A549 (cell line): ENCODE data around the gene NXNL2. TPM values are rescaled to one million over a fixed set of nuclear protein-coding genes. Genes with fewer than 3 reads are reported as not detected.

ENCODE experiments used
- ATAC-seq, 2 experiments: fragments of 200-7000 bp in 1 of 2; fragments of >200 bp in 1 of 2; cut with Nextera tagmentation in 1 of 2; cut with Tn5 transposase in 1 of 2; 3 replicates each; pipeline versions ENCODE4 v1.8.0 to v1.9.1; 2018 to 2020; ENCODE audit warnings: mild to moderate bottlenecking in 1 of 2, moderate library complexity in 1 of 2
- CTCF ChIA-PET: fragments of 300-600 bp; sonication (Branson Sonifier 250); formaldehyde crosslinking; extraction: SDS; loops from one replicate; lab custom pipeline; 2021; ENCODE audit warnings: antibody characterized with exemption, inconsistent platforms; lab: Yijun Ruan, JAX
- POLR2A ChIA-PET: fragments of 350-600 bp; formaldehyde crosslinking; extraction: SDS; loops from one replicate; lab custom pipeline; 2021; ENCODE audit warnings: antibody characterized with exemption, inconsistent platforms; lab: Yijun Ruan, JAX
- DNase-seq, 2 experiments: peaks; one replicate each; pipeline versions ENCODE4 v3.0.0 to v3.0.0-alpha.2; 2011 to 2016; ENCODE audit warnings: low read depth in 1 of 2, low spot score in 1 of 2
- FAIRE-seq: peaks from 2 replicates; lab custom pipeline; 2011; peaks lifted over from hg19 to GRCh38; lab: Jason Lieb, UNC
- H3K27ac ChIP-seq, 2 experiments: fragments of >200 bp; sonication (Bioruptor Twin); formaldehyde crosslinking; 3 replicates each; pipeline ENCODE4 v1.5.1; 2016 to 2017
- H3K4me1 ChIP-seq: fragments of >200 bp; sonication (Bioruptor Twin); formaldehyde crosslinking; 3 replicates; pipeline ENCODE4 v1.6.1; 2016
- H3K4me2 ChIP-seq: fragments of >200 bp; sonication (Bioruptor Twin); formaldehyde crosslinking; 3 replicates; pipeline ENCODE4 v1.6.1; 2016
- H3K4me3 ChIP-seq: fragments of >200 bp; sonication (Bioruptor Twin); formaldehyde crosslinking; 3 replicates; pipeline ENCODE4 v1.5.1; 2016
- H3K9me3 ChIP-seq: fragments of >200 bp; sonication (Bioruptor Twin); formaldehyde crosslinking; 3 replicates; pipeline ENCODE4 v1.6.1; 2016
- BHLHE40 ChIP-seq: IDR thresholded peaks from 2 replicates; pipeline ENCODE4 v1.6.1; 2012; ENCODE audit warnings: low read depth, low read length, inconsistent platforms
- CBX2 ChIP-seq: fragments of 200-600 bp; sonication (generic); IDR thresholded peaks from 2 replicates; pipeline ENCODE4 v1.6.1; 2016; ENCODE audit warnings: low read depth, mild to moderate bottlenecking, borderline replicate concordance
- CBX8 ChIP-seq: fragments of 200-600 bp; sonication (generic); IDR thresholded peaks from 2 replicates; pipeline ENCODE4 v1.6.1; 2016
- CHD4 ChIP-seq: fragments of 200-600 bp; sonication (generic); IDR thresholded peaks from 2 replicates; pipeline ENCODE4 v1.6.1; 2016; ENCODE audit warnings: antibody characterized with exemption, mild to moderate bottlenecking, borderline replicate concordance
- EP300 ChIP-seq, 2 experiments: fragments of >200 bp; sonication (Bioruptor Twin); formaldehyde crosslinking; IDR thresholded peaks; 2 replicates in 1 of 2; 3 replicates in 1 of 2; pipeline ENCODE4 v1.6.1; 2016 to 2017
- FOSL2 ChIP-seq, 2 experiments: fragments of 450-650 bp in 1 of 2; fragments of >200 bp in 1 of 2; sonication (Bioruptor Twin) in 1 of 2; formaldehyde crosslinking; IDR thresholded peaks; 2 replicates each; pipeline versions ENCODE4 v1.5.0 to v1.6.1; 2016 to 2020; ENCODE audit warnings: mild to moderate bottlenecking in 1 of 2, moderate library complexity in 1 of 2
- GATA3 ChIP-seq: IDR thresholded peaks from 2 replicates; pipeline ENCODE4 v1.6.1; 2012; ENCODE audit warnings: borderline replicate concordance
- HOXA7 ChIP-seq: fragments of 250-450 bp; sonication (Bioruptor Pico); IDR thresholded peaks from 2 replicates; pipeline ENCODE4 v1.5.0; 2020; ENCODE audit warnings: mild to moderate bottlenecking, moderate library complexity
- JUN ChIP-seq, 2 experiments: fragments of >200 bp; sonication (Bioruptor Twin); formaldehyde crosslinking; IDR thresholded peaks; 2 replicates in 1 of 2; 3 replicates in 1 of 2; pipeline ENCODE4 v1.6.1; 2016 to 2017
- KDM5A ChIP-seq: fragments of 200-600 bp; sonication (generic); IDR thresholded peaks from 2 replicates; pipeline ENCODE4 v1.6.1; 2016; ENCODE audit warnings: antibody characterized with exemption, mild to moderate bottlenecking
- NR3C1 ChIP-seq: fragments of >200 bp; sonication (Bioruptor Twin); formaldehyde crosslinking; IDR thresholded peaks from 3 replicates; pipeline ENCODE4 v1.6.1; 2017
- RAD21 ChIP-seq, 2 experiments: fragments of >200 bp in 1 of 2; sonication (Bioruptor Twin) in 1 of 2; formaldehyde crosslinking in 1 of 2; IDR thresholded peaks in 1 of 2; conservative IDR thresholded peaks in 1 of 2; 2 replicates in 1 of 2; 3 replicates in 1 of 2; pipeline ENCODE4 v1.6.1; 2012 to 2018; ENCODE audit warnings: inconsistent platforms in 1 of 2
- RFX5 ChIP-seq: fragments of 450-650 bp; IDR thresholded peaks from 2 replicates; pipeline ENCODE4 v1.7.1; 2014; ENCODE audit warnings: antibody characterized with exemption, mild to moderate bottlenecking, moderate library complexity
- RNF2 ChIP-seq: fragments of 200-600 bp; sonication (generic); IDR thresholded peaks from 2 replicates; pipeline ENCODE4 v1.6.1; 2016; ENCODE audit warnings: low read depth, mild to moderate bottlenecking, antibody characterized with exemption, moderate library complexity, borderline replicate concordance
- SREBF2 ChIP-seq: fragments of 450-650 bp; IDR thresholded peaks from 2 replicates; pipeline ENCODE4 v1.6.1; 2014; ENCODE audit warnings: mild to moderate bottlenecking, moderate library complexity
- TFCP2L1 ChIP-seq: fragments of 250-450 bp; sonication (Bioruptor Pico); IDR thresholded peaks from 2 replicates; pipeline ENCODE4 v1.5.0; 2021; ENCODE audit warnings: mild to moderate bottlenecking
- ZNF302 ChIP-seq: fragments of 250-450 bp; sonication (Bioruptor Pico); IDR thresholded peaks from 2 replicates; pipeline ENCODE4 v1.9.0; 2021; ENCODE audit warnings: inconsistent platforms, mild to moderate bottlenecking, moderate library complexity
- WGBS: methylation state at CpG from one replicate; pipeline ENCODE4 v1.1.6; 2017; ENCODE audit errors: missing lambda C conversion rate; 5-methylcytosine and 5-hydroxymethylcytosine counted together
- polyA plus RNA-seq, 4 experiments: library from polyadenylated mRNA; depleted of rRNA in 3 of 4; stranded (reverse); fragments of >200 nt; fragmentation: RNase III in 1 of 4; extraction: RNeasy Plus Mini Kit Qiagen cat#74134 plus additional on column Dnase treatment in 1 of 4; gene quantifications; 2 replicates in 3 of 4; 3 replicates in 1 of 4; pipeline ENCODE4 v1.2.3, GENCODE V29; 2011 to 2017
- TF ChIP-seq, protein P1 (sequence below): IDR thresholded peaks from 2 replicates; pipeline ENCODE4 v1.6.1; 2012; ENCODE audit warnings: low read depth, borderline replicate concordance
- TF ChIP-seq, protein P2 (sequence below): fragments of >200 bp; sonication (Bioruptor Twin); formaldehyde crosslinking; IDR thresholded peaks from 3 replicates; pipeline ENCODE4 v1.6.1; 2016
- TF ChIP-seq, protein P3 (sequence below): IDR thresholded peaks from 2 replicates; pipeline ENCODE4 v1.6.1; 2012
- TF ChIP-seq, protein P4 (sequence below): fragments of 250-450 bp; sonication (Bioruptor Pico); IDR thresholded peaks from 2 replicates; pipeline ENCODE4 v1.5.0; 2020; ENCODE audit warnings: low read depth, mild to moderate bottlenecking, moderate library complexity
- TF ChIP-seq, protein P5 (sequence below): fragments of >200 bp; sonication (Bioruptor Twin); formaldehyde crosslinking; IDR thresholded peaks from 3 replicates; pipeline ENCODE4 v1.5.1; 2016

Gene NXNL2
- polyA plus RNA-seq, 2 of the 4 experiments (the other 2 are of a cell fraction): 0.71 to 1.4 TPM

DNA sequence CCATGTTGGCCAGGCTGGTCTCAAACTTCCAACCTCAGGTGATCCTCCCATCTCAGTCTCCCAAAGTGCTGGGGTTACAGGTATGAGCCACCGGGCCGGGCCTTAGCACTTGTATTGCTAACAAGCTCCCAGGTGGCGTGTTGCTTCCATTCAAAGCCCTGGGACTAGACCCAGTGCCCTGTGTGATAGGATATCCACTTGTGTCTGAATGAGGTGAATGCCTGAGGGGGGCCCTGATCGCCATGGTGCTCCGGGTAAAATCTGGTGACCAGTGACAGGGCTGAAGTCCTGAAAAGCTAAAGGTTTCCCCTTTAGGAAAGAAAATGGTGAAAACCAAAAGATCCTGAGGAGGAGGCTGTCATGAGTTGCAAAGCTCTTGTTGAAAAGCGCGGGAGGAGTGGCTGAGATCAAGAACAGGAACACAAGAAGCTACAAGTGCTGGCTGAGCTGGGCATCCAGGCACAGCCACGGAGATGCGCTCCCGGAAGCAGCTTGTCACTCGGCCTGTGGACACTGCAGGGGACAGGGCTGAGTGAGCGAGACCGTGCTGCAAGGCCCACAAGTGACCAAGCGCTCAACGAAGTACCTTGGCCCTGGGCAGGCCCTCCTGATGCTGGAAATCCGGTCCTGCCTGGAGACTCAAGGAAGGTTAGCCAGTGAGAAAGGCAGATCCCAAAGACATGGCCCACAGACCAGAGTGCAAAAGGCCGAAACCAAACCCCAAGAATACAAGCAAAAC, 39.8 kb upstream of the NXNL2 start:
- DNase-seq (no peak), ATAC-seq (no peak; a peak in 1 of 6 replicates), FAIRE-seq (no peak)
- 97% methylated on average over 15 of the region's 17 CpGs for WGBS
- CTCF ChIA-PET: interaction anchor here (0.6 to 1.2 kb wide), 5 partner anchors 8 to 780 kb away, joined by 3 read pairs; no protein-coding TSS in a partner anchor
- TF ChIP-seq FOSL2 (IDR thresholded peaks at IDR 0.05) (no peak), FOSL2 (CRISPR knock-in tag; IDR thresholded peaks at IDR 0.05) (no peak), CBX2 (no peak), ZNF302 (no peak), HOXA7 (no peak), RNF2 (no peak), NR3C1 (no peak), RFX5 (no peak), RAD21 (conservative IDR thresholded peaks at IDR 0.05 in 1 of 2, IDR thresholded peaks at IDR 0.05 in 1 of 2) (no peak), TFCP2L1 (no peak), JUN (IDR thresholded peaks at IDR 0.05) (no peak), BHLHE40 (no peak), GATA3 (no peak), KDM5A (no peak), CHD4 (no peak), SREBF2 (no peak)
- TF ChIP-seq, protein P1, sequence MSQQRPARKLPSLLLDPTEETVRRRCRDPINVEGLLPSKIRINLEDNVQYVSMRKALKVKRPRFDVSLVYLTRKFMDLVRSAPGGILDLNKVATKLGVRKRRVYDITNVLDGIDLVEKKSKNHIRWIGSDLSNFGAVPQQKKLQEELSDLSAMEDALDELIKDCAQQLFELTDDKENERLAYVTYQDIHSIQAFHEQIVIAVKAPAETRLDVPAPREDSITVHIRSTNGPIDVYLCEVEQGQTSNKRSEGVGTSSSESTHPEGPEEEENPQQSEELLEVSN: no peak
- TF ChIP-seq, protein P2, sequence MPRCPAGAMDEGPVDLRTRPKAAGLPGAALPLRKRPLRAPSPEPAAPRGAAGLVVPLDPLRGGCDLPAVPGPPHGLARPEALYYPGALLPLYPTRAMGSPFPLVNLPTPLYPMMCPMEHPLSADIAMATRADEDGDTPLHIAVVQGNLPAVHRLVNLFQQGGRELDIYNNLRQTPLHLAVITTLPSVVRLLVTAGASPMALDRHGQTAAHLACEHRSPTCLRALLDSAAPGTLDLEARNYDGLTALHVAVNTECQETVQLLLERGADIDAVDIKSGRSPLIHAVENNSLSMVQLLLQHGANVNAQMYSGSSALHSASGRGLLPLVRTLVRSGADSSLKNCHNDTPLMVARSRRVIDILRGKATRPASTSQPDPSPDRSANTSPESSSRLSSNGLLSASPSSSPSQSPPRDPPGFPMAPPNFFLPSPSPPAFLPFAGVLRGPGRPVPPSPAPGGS: no peak
- TF ChIP-seq, protein P3, sequence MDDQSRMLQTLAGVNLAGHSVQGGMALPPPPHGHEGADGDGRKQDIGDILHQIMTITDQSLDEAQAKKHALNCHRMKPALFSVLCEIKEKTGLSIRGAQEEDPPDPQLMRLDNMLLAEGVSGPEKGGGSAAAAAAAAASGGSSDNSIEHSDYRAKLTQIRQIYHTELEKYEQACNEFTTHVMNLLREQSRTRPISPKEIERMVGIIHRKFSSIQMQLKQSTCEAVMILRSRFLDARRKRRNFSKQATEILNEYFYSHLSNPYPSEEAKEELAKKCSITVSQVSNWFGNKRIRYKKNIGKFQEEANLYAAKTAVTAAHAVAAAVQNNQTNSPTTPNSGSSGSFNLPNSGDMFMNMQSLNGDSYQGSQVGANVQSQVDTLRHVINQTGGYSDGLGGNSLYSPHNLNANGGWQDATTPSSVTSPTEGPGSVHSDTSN: no peak
- H3K9me3 ChIP-seq: no peaks in the 10 kb centered on the region
- H3K4me1 ChIP-seq: no peaks in the 10 kb centered on the region
- H3K4me2 ChIP-seq: no peak overlapping the region
- POLR2A ChIA-PET: no interaction called here
- H3K27ac ChIP-seq: no peak overlapping the region
- no peak overlapping the region for H3K4me3 ChIP-seq

DNA sequence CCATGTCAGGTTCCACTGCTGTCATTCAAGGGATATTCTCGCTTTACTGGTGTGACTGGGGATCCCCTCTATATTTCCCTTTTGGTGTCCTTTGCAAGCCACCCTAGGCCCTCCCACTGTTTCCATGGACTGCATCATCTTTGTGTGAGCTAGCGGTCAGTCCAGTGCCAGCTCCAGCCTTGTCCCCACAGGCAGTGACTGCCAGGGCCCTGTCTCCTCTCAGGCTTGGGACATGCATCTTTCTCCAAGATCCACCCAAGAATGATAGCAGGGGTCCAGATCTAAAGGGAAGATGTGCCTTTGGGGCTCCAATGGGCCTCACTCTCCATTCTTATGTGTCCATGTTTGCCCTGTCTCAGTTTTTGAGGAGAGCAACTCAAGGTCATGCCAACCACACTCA, 37.8 kb upstream of the NXNL2 start:
- H3K4me2 ChIP-seq: no peak overlapping the region
- 95% methylated on average over 2 of the region's 2 CpGs for WGBS
- ATAC-seq: no peak; a peak in 1 of 6 replicates
- H3K4me3 ChIP-seq: no peak overlapping the region
- no peaks in the 10 kb centered on the region for H3K9me3 ChIP-seq
- FAIRE-seq: no peak
- DNase-seq: no peak
- CTCF ChIA-PET: no interaction called here
- H3K27ac ChIP-seq: no peak overlapping the region
- POLR2A ChIA-PET: no interaction called here
- no peaks in the 10 kb centered on the region for H3K4me1 ChIP-seq
- TF ChIP-seq, protein P4, sequence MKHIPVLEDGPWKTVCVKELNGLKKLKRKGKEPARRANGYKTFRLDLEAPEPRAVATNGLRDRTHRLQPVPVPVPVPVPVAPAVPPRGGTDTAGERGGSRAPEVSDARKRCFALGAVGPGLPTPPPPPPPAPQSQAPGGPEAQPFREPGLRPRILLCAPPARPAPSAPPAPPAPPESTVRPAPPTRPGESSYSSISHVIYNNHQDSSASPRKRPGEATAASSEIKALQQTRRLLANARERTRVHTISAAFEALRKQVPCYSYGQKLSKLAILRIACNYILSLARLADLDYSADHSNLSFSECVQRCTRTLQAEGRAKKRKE (CRISPR knock-in tag): no peak
- TF ChIP-seq, protein P1: no peak
- TF ChIP-seq BHLHE40 (no peak), CBX8 (no peak), EP300 (IDR thresholded peaks at IDR 0.05) (no peak), FOSL2 (IDR thresholded peaks at IDR 0.05) (no peak), FOSL2 (CRISPR knock-in tag; IDR thresholded peaks at IDR 0.05) (no peak)
- TF ChIP-seq, protein P5, sequence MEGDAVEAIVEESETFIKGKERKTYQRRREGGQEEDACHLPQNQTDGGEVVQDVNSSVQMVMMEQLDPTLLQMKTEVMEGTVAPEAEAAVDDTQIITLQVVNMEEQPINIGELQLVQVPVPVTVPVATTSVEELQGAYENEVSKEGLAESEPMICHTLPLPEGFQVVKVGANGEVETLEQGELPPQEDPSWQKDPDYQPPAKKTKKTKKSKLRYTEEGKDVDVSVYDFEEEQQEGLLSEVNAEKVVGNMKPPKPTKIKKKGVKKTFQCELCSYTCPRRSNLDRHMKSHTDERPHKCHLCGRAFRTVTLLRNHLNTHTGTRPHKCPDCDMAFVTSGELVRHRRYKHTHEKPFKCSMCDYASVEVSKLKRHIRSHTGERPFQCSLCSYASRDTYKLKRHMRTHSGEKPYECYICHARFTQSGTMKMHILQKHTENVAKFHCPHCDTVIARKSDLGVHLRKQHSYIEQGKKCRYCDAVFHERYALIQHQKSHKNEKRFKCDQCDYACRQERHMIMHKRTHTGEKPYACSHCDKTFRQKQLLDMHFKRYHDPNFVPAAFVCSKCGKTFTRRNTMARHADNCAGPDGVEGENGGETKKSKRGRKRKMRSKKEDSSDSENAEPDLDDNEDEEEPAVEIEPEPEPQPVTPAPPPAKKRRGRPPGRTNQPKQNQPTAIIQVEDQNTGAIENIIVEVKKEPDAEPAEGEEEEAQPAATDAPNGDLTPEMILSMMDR: no peak
